ENCODE results near the gene SV2C.

GRCh38 chr5:76351577-76351976 lies 268.4 kb downstream of the SV2C start:
- TF ChIP-seq, protein P1, sequence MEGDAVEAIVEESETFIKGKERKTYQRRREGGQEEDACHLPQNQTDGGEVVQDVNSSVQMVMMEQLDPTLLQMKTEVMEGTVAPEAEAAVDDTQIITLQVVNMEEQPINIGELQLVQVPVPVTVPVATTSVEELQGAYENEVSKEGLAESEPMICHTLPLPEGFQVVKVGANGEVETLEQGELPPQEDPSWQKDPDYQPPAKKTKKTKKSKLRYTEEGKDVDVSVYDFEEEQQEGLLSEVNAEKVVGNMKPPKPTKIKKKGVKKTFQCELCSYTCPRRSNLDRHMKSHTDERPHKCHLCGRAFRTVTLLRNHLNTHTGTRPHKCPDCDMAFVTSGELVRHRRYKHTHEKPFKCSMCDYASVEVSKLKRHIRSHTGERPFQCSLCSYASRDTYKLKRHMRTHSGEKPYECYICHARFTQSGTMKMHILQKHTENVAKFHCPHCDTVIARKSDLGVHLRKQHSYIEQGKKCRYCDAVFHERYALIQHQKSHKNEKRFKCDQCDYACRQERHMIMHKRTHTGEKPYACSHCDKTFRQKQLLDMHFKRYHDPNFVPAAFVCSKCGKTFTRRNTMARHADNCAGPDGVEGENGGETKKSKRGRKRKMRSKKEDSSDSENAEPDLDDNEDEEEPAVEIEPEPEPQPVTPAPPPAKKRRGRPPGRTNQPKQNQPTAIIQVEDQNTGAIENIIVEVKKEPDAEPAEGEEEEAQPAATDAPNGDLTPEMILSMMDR (IDR thresholded peaks at IDR 0.05; ENCODE audit: low read length): no peak
- TF ChIP-seq EZH2 (optimal IDR thresholded peaks at IDR 0.05; ENCODE audit: low read depth, low read length) (no peak), EZH2phosphoT487 (IDR thresholded peaks at IDR 0.05; ENCODE audit: low read length) (no peak)
